Measurements from ENCODE around the gene TRABD2B.

DNA sequence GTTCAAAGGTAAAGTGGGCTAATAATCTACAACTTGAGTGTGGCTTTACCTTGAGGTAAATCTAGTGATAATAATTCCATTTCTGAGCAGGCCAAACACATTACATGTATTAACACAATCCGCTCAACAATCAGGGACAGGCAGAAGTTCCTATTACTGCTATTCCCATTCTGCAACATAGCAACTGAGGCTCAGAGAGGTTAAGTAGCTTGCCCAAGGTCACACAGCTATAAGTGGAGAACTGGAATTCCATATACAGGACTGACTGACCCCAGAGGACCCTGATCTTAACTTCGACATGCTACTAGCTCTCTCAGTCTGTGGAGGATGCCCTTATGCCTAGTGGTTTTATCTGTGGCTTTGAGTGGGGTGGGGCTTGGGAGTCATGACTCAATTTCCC, 110.1 kb downstream of the TRABD2B start:
- no peak for TF ChIP-seq CTCF (IDR thresholded peaks at IDR 0.05)
- no peak for TF ChIP-seq ZFX (IDR thresholded peaks at IDR 0.05; ENCODE audit: borderline replicate concordance)
